HepG2 (cell line): ENCODE data around the gene NFATC3. TPM values are rescaled to one million over a fixed set of nuclear protein-coding genes. Genes with fewer than 3 reads are reported as not detected.

Experiments used
- ATAC-seq: fragments of 200-7000 bp; cut with Tn5 transposase; 3 replicates; pipeline ENCODE4 v1.9.1; 2020; ENCODE audit warnings: mild to moderate bottlenecking, moderate library complexity
- BruUV-seq: library from RNA; stranded (reverse); fragments of 400-500 nt; replicated peaks from 2 replicates; lab custom pipeline; 2021; lab: Mats Ljungman, UMichigan
- CTCF ChIA-PET: fragments of 300-600 bp; formaldehyde crosslinking; extraction: SDS; loops from one replicate; lab custom pipeline; 2021; ENCODE audit warnings: low total read pairs, inconsistent platforms, low intra/inter-chr PET ratio; lab: Yijun Ruan, JAX
- POLR2A ChIA-PET: fragments of 350-600 bp; sonication (Branson Sonifier 250); formaldehyde crosslinking; loops from one replicate; lab custom pipeline; 2020; ENCODE audit warnings: antibody characterized with exemption, inconsistent platforms; lab: Yijun Ruan, JAX
- DNase-seq: peaks from one replicate; pipeline ENCODE4 v3.0.0-alpha.2; 2015; ENCODE audit warnings: low spot score
- FAIRE-seq: peaks from 3 replicates; lab custom pipeline; 2011; peaks lifted over from hg19 to GRCh38; lab: Jason Lieb, UNC
- H2AFZ ChIP-seq: one replicate; pipeline ENCODE4 v1.6.1; 2011; ENCODE audit warnings: low read length, inconsistent platforms
- H3K27ac ChIP-seq: fragments of 300-600 bp; 3 replicates; pipeline ENCODE4 v1.8.0; 2011; ENCODE audit warnings: mixed run types, mild to moderate bottlenecking, mixed read lengths, low read length, inconsistent platforms; ENCODE audit not compliant: insufficient read depth; ENCODE audit errors: extremely low read length
- H3K27me3 ChIP-seq, 2 experiments: fragments of 200-600 bp in 1 of 2; 2 replicates in 1 of 2; 3 replicates in 1 of 2; pipeline versions ENCODE4 v1.6.0 to v1.8.0; 2011; ENCODE audit warnings: low read length in 2 of 2, mild to moderate bottlenecking in 2 of 2, moderate library complexity in 2 of 2, inconsistent platforms in 1 of 2; ENCODE audit not compliant: insufficient read depth in 2 of 2, control insufficient read depth in 1 of 2
- H3K36me3 ChIP-seq, 2 experiments: fragments of 200-600 bp in 1 of 2; replicated peaks in 1 of 2; 2 replicates in 1 of 2; 3 replicates in 1 of 2; pipeline versions ENCODE4 v1.5.1 to v1.8.0; 2011; ENCODE audit warnings: low read length in 2 of 2, inconsistent platforms in 1 of 2; ENCODE audit not compliant: insufficient read depth in 2 of 2, control insufficient read depth in 1 of 2
- H3K4me1 ChIP-seq: 2 replicates; pipeline ENCODE4 v1.5.1; 2012; ENCODE audit warnings: low read length, inconsistent platforms; ENCODE audit not compliant: insufficient read depth
- H3K4me2 ChIP-seq: 2 replicates; pipeline ENCODE4 v1.6.0; 2011; ENCODE audit warnings: low read depth, low read length, inconsistent platforms
- H3K4me3 ChIP-seq, 3 experiments: fragments of 200-600 bp in 1 of 3; sonication (generic), shearing (Covaris generic) in 1 of 3; replicated peaks in 1 of 3; 2 replicates each; pipeline ENCODE4 v1.5.1; 2011 to 2016; ENCODE audit warnings: low read length in 3 of 3, inconsistent platforms in 2 of 3, low read depth in 2 of 3, mild to moderate bottlenecking in 2 of 3, control low read depth in 1 of 3, mixed read lengths in 1 of 3; ENCODE audit not compliant: insufficient read depth in 1 of 3
- H3K79me2 ChIP-seq: one replicate; pipeline ENCODE4 v1.6.1; 2011; ENCODE audit warnings: low read length, inconsistent platforms; ENCODE audit not compliant: insufficient read depth
- H3K9ac ChIP-seq: 2 replicates; pipeline ENCODE4 v1.6.0; 2011; ENCODE audit warnings: mild to moderate bottlenecking, low read depth, low read length, inconsistent platforms; ENCODE audit not compliant: insufficient read depth
- H3K9me3 ChIP-seq: 2 replicates; pipeline ENCODE4 v1.5.1; 2012; ENCODE audit warnings: mild to moderate bottlenecking, low read length
- H4K20me1 ChIP-seq: 2 replicates; pipeline ENCODE4 v1.6.0; 2011; ENCODE audit warnings: inconsistent platforms, mild to moderate bottlenecking, low read length, moderate library complexity; ENCODE audit not compliant: insufficient read depth
- JUND ChIP-seq: sonication (generic); formaldehyde crosslinking; IDR thresholded peaks from 2 replicates; pipeline ENCODE4 v1.8.0; 2022; ENCODE audit warnings: mild to moderate bottlenecking, missing genetic modification reagents
- NFIC ChIP-seq: IDR thresholded peaks from 2 replicates; pipeline ENCODE4 v1.6.1; 2012; ENCODE audit warnings: mild to moderate bottlenecking, low read length, inconsistent platforms
- PAWR ChIP-seq: sonication (generic); formaldehyde crosslinking; IDR thresholded peaks from 2 replicates; pipeline ENCODE4 v1.4.0; 2020; ENCODE audit warnings: missing genetic modification reagents, mild to moderate bottlenecking, borderline replicate concordance
- POLR2A ChIP-seq, 2 experiments: IDR thresholded peaks; 2 replicates each; pipeline ENCODE4 v1.6.1; 2011; ENCODE audit warnings: low read depth in 2 of 2, low read length in 2 of 2, mild to moderate bottlenecking in 1 of 2, moderate library complexity in 1 of 2; ENCODE audit not compliant: insufficient read depth in 1 of 2
- RAD51 ChIP-seq: fragments of 450-650 bp; IDR thresholded peaks from 2 replicates; pipeline ENCODE4 v1.6.1; 2016; ENCODE audit warnings: borderline replicate concordance
- SAP130 ChIP-seq: IDR thresholded peaks from 2 replicates; pipeline ENCODE4 v1.6.1; 2016; ENCODE audit warnings: low read depth
- ZEB1 ChIP-seq: IDR thresholded peaks from 2 replicates; pipeline ENCODE4 v1.6.1; 2012; ENCODE audit warnings: mild to moderate bottlenecking, low read depth, inconsistent platforms; ENCODE audit not compliant: insufficient replicate concordance
- ZNF253 ChIP-seq: sonication (generic); formaldehyde crosslinking; IDR thresholded peaks from 2 replicates; pipeline ENCODE4 v1.8.0; 2022; ENCODE audit warnings: mild to moderate bottlenecking, missing genetic modification reagents, borderline replicate concordance
- ZNF552 ChIP-seq: sonication (generic); formaldehyde crosslinking; IDR thresholded peaks from 2 replicates; pipeline ENCODE4 v1.9.0; 2022; ENCODE audit warnings: missing genetic modification reagents, mild to moderate bottlenecking, borderline replicate concordance
- ZNF572 ChIP-seq: sonication (generic); formaldehyde crosslinking; IDR thresholded peaks from 2 replicates; pipeline ENCODE4 v1.5.1; 2020; ENCODE audit warnings: mild to moderate bottlenecking, missing genetic modification reagents
- WGBS: methylation state at CpG from one replicate; pipeline ENCODE4 v1.1.6; 2017; ENCODE audit warnings: low lambda C conversion rate; 5-methylcytosine and 5-hydroxymethylcytosine counted together
- in situ Hi-C: cut with HindIII; loops from 2 replicates; pipeline ENCODE4 v1.10.0; 2017; ENCODE audit warnings: low pct_unique_long_range_greater_than_20kb; ENCODE audit not compliant: extremely low pct_ligation_motif_present
- intact Hi-C: fragments of 100-400 bp; cut with micrococcal nuclease; formaldehyde crosslinking; loops from one replicate; pipeline ENCODE4 v1.10.0; 2022; ENCODE audit not compliant: unreplicated experiment
- polyA plus RNA-seq, 8 experiments: library from polyadenylated mRNA; depleted of rRNA in 3 of 8; stranded (reverse) in 7 of 8; unstranded in 1 of 8; fragments of >200 nt; fragmentation: Illumina TruSeq in 4 of 8; extraction: Trizol in 4 of 8; gene quantifications; 2 replicates each; pipeline versions ENCODE4 v1.2.1 to v1.2.3, GENCODE V29; 2011 to 2016; ENCODE audit warnings: low read depth in 4 of 8, missing spikeins in 1 of 8, mixed read lengths in 1 of 8; ENCODE audit not compliant: insufficient read depth in 1 of 8
- total RNA-seq, 5 experiments: library from RNA; depleted of rRNA; stranded (reverse); fragments of >200 nt; fragmentation: Illumina TruSeq; extraction: Trizol; gene quantifications; 2 replicates each; pipeline ENCODE4 v1.2.3, GENCODE V29; 2016; ENCODE audit warnings: low read depth in 1 of 5
- TF ChIP-seq, protein P1 (sequence below): sonication (generic); formaldehyde crosslinking; conservative IDR thresholded peaks from 2 replicates; pipeline ENCODE4 v1.8.1; 2023; ENCODE audit warnings: missing genetic modification reagents
- TF ChIP-seq, protein P2 (sequence below): IDR thresholded peaks from 2 replicates; pipeline ENCODE4 v1.6.1; 2016; ENCODE audit warnings: low read depth, borderline replicate concordance
- TF ChIP-seq, protein P3 (sequence below): sonication (generic); formaldehyde crosslinking; IDR thresholded peaks from 2 replicates; pipeline ENCODE4 v1.5.1; 2020; ENCODE audit warnings: mild to moderate bottlenecking, moderate library complexity, missing genetic modification reagents
- TF ChIP-seq, protein P4 (sequence below): sonication (generic); formaldehyde crosslinking; IDR thresholded peaks from 2 replicates; pipeline ENCODE4 v1.4.0; 2020; ENCODE audit warnings: missing genetic modification reagents, borderline replicate concordance

NFATC3 gene
- total and polyA plus RNA-seq, 2 of the 13 experiments (the other 11 are each of a cell fraction or from before 2014, with no cell fraction given), result 52.6 to 62.7 TPM

DNA sequence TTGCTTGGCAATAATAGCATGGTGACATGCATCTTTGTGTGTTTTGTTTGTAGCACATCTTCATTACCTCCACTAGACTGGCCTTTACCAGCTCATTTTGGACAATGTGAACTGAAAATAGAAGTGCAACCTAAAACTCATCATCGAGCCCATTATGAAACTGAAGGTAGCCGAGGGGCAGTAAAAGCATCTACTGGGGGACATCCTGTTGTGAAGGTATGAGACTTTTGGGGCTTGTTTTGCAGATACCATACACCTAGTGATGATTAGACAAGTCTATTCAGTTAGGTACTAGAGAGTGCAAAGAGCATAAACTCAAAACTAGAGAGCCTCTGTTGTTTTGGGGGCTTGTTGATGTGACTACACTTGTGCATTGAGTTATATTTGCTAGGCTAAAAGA is 41.2 kb downstream of the NFATC3 start (continued):
- TF ChIP-seq, protein P1, sequence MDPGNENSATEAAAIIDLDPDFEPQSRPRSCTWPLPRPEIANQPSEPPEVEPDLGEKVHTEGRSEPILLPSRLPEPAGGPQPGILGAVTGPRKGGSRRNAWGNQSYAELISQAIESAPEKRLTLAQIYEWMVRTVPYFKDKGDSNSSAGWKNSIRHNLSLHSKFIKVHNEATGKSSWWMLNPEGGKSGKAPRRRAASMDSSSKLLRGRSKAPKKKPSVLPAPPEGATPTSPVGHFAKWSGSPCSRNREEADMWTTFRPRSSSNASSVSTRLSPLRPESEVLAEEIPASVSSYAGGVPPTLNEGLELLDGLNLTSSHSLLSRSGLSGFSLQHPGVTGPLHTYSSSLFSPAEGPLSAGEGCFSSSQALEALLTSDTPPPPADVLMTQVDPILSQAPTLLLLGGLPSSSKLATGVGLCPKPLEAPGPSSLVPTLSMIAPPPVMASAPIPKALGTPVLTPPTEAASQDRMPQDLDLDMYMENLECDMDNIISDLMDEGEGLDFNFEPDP (CRISPR knock-in tag), result no peak
- TF ChIP-seq POLR2A (IDR thresholded peaks at IDR 0.05; ENCODE audit: insufficient read depth in 1 of 2, low read depth in 2 of 2, low read length in 2 of 2) (no peak), PAWR (CRISPR knock-in tag) (no peak), ZEB1 (no peak)
- TF ChIP-seq, all 625 proteins: peak for 0

DNA sequence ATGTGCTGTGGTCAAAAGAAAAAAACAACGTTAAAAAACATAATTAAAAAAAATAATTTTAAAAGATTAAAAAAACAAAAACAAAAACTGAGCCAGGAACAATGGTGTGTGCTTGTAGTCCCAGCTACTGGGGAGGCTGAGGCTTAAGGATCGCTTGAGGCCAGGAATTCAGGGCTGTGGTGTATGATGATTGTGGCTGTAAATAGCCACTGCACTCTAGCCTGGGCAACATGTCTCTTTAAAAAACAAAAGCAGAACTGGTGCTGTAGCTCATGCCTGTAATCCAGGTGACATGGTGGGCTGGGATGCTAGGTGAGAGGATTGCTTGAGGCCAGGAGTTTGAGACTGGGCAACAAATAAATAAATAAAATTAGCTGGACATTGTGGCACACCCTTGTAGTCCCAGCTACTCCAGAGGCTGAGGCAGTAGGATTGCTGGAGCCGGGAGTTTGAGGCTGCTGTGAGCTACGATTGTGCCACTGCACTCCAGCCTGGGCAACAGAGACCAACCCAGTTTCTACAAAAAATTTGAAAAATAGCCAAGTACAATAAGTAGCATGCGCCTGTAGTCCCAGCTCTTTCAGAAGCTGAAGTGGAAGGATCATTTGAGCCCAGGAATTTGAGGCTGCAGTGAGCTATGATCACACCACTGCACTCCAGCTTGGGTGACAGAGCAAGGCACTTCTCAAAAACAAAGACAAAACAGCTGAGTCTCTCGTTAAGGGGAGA is 43.6 kb downstream of the NFATC3 start:
- CTCF ChIA-PET, result no interaction called here
- peak; percentile 71 for ATAC-seq
- H3K4me2 ChIP-seq, result peak overlapping the region; percentile 18; the same call in 1 of the 2 replicates
- TF ChIP-seq ZNF552 (CRISPR knock-in tag) (no peak), ZNF253 (CRISPR knock-in tag) (no peak), ZNF572 (CRISPR knock-in tag) (0 out of 2 replicates have a peak, but pooled peaks have one; percentile 19), JUND (no peak), NFIC (no peak), RAD51 (no peak), SAP130 (CRISPR knock-in tag) (peak; percentile 23; the same call in 1 of the 2 replicates)
- TF ChIP-seq, protein P2, sequence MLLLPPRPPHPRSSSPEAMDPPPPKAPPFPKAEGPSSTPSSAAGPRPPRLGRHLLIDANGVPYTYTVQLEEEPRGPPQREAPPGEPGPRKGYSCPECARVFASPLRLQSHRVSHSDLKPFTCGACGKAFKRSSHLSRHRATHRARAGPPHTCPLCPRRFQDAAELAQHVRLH, result 0 out of 2 replicates have a peak, but pooled peaks have one; percentile 37
- TF ChIP-seq, protein P3, sequence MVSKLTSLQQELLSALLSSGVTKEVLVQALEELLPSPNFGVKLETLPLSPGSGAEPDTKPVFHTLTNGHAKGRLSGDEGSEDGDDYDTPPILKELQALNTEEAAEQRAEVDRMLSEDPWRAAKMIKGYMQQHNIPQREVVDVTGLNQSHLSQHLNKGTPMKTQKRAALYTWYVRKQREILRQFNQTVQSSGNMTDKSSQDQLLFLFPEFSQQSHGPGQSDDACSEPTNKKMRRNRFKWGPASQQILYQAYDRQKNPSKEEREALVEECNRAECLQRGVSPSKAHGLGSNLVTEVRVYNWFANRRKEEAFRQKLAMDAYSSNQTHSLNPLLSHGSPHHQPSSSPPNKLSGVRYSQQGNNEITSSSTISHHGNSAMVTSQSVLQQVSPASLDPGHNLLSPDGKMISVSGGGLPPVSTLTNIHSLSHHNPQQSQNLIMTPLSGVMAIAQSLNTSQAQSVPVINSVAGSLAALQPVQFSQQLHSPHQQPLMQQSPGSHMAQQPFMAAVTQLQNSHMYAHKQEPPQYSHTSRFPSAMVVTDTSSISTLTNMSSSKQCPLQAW (CRISPR knock-in tag), result peak; percentile 47; the same call in 1 of the 2 replicates
- TF ChIP-seq, protein P4, sequence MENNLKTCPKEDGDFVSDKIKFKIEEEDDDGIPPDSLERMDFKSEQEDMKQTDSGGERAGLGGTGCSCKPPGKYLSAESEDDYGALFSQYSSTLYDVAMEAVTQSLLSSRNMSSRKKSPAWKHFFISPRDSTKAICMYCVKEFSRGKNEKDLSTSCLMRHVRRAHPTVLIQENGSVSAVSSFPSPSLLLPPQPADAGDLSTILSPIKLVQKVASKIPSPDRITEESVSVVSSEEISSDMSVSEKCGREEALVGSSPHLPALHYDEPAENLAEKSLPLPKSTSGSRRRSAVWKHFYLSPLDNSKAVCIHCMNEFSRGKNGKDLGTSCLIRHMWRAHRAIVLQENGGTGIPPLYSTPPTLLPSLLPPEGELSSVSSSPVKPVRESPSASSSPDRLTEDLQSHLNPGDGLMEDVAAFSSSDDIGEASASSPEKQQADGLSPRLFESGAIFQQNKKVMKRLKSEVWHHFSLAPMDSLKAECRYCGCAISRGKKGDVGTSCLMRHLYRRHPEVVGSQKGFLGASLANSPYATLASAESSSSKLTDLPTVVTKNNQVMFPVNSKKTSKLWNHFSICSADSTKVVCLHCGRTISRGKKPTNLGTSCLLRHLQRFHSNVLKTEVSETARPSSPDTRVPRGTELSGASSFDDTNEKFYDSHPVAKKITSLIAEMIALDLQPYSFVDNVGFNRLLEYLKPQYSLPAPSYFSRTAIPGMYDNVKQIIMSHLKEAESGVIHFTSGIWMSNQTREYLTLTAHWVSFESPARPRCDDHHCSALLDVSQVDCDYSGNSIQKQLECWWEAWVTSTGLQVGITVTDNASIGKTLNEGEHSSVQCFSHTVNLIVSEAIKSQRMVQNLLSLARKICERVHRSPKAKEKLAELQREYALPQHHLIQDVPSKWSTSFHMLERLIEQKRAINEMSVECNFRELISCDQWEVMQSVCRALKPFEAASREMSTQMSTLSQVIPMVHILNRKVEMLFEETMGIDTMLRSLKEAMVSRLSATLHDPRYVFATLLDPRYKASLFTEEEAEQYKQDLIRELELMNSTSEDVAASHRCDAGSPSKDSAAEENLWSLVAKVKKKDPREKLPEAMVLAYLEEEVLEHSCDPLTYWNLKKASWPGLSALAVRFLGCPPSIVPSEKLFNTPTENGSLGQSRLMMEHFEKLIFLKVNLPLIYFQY, result no peak

More for the DNA sequence above, 43.6 kb downstream of the NFATC3 start:
- POLR2A ChIA-PET, result interaction anchor here (1.2 to 1.9 kb wide), 3 partner anchors 15 to 49 kb away, joined by 4 to 11 read pairs (median 6); partner anchors contain the start of gene NFATC3
- H3K27me3 ChIP-seq, result no peaks in the 10 kb centered on the region
- intact Hi-C loops, result loop anchor here (5.0 kb wide), 1 partner anchor 41 kb away; the partner anchor contains the start of gene NFATC3
- in situ Hi-C loops, result no loop called here
- DNase-seq (peak; percentile 35), FAIRE-seq (no peak)
- peaks cover 19% of the 10 kb centered on the region for H4K20me1 ChIP-seq
- H3K9ac ChIP-seq, result no peak overlapping the region
- H3K4me3 ChIP-seq, result no peak overlapping the region
- peaks cover 55% of the 10 kb centered on the region for H3K4me1 ChIP-seq
- H3K36me3 ChIP-seq, result peaks cover 10 to 35% of the 10 kb centered on the region in 2 experiments
- peaks cover 90% of the 10 kb centered on the region for H3K79me2 ChIP-seq
- peak overlapping the region; percentile 53 for H3K27ac ChIP-seq
- H3K9me3 ChIP-seq, result no peaks in the 10 kb centered on the region
- BruUV-seq, result no TSS peak
- 74% methylated on average over 6 of the region's 6 CpGs for WGBS
- H2AFZ ChIP-seq, result no peak overlapping the region
